GM20431 (cell line): Measurements from ENCODE around the gene CHMP5.

ENCODE experiments used
- in situ Hi-C: fragments of 300-500 bp; cut with MseI, MboI; formaldehyde crosslinking; loops from one replicate; pipeline ENCODE4 v1.15.0; 2020; ENCODE audit warnings: low sequenced_read_pairs; ENCODE audit not compliant: unreplicated experiment

CHMP5 gene

DNA sequence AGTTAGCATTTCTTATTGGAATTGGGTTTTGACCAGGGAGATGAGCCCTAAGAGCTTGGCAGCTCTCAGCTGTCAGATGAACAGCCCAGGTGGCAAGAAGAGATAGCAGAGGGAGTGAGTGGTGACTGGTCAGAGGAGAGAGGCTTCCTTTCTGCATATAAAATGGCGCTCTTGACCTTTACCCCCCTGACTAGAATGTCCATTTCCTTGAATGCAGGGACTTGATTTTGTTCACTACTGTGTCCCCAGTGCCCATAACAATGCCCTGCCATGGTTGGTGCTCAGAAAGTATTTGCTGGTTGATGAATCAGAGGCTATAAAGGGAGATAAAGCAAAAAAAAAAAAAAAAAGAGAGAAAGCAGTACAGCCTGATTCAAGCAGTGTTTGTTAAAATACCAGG is 7.2 kb downstream of the CHMP5 start:
- in situ Hi-C loops, result no loop called here

DNA sequence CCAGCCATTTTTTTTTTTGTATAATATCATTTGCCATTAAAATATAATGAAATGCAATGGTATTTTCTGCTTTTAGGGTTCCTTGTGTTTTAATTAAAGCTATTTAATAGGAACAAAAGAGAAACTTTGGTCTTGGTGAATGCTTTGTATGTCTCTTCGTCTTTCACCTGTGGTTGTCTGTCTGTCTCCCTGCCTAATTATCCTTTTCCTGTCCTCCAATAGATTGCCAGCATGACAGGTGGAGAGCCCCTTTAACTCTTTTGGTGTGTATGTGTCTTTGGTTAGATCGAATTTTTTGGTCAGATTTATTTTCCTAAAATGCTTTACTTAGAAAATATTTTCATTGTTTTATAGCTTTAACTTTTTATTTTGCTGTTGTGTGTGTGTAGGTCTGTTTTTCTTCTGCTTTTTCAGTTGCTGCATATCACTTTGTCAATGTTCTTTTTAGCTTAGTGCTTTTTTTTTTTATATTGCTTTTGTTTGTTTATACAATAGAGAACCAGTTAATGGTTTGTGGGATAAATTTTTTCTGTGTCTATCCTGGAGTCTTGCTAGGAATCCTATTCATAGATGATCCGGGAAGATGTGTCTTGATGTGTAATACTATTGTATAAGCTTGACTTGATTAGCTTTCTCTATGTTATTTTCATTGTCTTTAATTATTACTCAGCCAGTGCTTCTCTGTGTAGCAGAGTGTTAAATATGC is 8.6 kb downstream of the CHMP5 start:
- in situ Hi-C loops, result no loop called here

- in situ Hi-C loops, result no loop called here
These were observed 9.1 kb downstream of the CHMP5 start for GRCh38 chr9:33273972-33274328.

- in situ Hi-C loops, result no loop called here
These were observed 12.6 kb downstream of the CHMP5 start for GRCh38 chr9:33277484-33277883.

DNA sequence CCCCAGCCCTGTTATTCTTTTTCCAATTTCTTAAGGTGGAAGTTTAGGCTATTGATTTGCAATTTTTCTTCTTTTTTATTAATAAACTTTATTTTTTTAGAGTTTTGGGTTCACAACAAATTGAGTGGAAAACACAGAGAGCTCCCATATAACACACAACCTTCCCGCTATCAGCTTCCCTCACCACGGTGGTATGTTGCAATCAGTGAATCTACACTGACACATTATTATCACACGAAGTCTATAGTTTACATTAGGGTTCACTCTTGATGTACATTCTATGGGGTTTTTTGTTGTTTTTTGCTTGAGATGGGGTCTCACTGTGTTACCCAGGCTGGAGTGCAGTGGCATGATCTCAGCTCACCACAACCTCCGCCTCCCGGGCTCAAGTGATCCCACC is 20.7 kb downstream of the CHMP5 start:
- in situ Hi-C loops, result no loop called here

DNA sequence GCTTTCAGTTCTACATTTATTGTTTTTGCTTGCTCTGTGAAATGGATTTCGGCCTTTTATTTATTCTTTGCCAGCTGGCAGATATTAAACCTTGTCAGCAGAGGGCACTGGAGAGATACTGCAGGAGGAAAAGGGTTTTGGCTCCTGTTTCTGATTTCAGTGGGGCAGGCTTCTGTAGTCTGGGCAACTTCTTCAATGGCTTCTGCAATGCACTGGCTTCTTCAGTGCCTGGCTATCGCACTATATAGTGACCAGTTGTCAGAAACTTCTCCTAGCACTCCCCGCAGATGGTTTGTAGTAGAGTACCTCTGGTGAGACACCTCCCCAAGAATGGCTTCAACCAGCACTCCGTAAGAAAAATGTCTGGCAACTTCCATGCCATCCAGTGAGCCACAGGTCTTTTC is 22.2 kb downstream of the CHMP5 start:
- in situ Hi-C loops, result no loop called here

- in situ Hi-C loops, result no loop called here
These were observed 23.4 kb downstream of the CHMP5 start for GRCh38 chr9:33288235-33288634.

- in situ Hi-C loops, result no loop called here
These were observed 24.1 kb downstream of the CHMP5 start for GRCh38 chr9:33288828-33289483.

DNA sequence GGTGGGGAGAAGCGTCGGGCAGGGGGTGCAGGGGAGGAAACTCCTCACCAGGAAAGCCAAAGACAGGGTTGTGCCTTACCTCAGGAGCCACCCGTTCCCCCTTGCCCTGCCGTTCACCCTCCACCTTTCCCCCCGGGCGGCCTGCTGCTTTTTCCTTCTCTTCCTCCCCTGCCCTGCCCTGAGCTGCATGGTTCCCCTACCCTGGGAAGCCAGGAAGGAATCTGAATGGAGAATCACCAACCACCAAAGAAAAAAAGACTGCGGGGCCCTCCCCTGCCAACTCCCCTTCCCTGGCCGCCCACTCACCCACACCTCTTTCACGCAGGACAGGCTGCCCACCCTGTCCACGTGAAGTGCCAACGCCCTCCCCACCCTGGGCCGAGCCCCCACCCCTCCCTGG is 24.6 kb downstream of the CHMP5 start:
- in situ Hi-C loops, result no loop called here

- in situ Hi-C loops, result no loop called here
These were observed 25.0 kb downstream of the CHMP5 start for GRCh38 chr9:33289936-33290246.

DNA sequence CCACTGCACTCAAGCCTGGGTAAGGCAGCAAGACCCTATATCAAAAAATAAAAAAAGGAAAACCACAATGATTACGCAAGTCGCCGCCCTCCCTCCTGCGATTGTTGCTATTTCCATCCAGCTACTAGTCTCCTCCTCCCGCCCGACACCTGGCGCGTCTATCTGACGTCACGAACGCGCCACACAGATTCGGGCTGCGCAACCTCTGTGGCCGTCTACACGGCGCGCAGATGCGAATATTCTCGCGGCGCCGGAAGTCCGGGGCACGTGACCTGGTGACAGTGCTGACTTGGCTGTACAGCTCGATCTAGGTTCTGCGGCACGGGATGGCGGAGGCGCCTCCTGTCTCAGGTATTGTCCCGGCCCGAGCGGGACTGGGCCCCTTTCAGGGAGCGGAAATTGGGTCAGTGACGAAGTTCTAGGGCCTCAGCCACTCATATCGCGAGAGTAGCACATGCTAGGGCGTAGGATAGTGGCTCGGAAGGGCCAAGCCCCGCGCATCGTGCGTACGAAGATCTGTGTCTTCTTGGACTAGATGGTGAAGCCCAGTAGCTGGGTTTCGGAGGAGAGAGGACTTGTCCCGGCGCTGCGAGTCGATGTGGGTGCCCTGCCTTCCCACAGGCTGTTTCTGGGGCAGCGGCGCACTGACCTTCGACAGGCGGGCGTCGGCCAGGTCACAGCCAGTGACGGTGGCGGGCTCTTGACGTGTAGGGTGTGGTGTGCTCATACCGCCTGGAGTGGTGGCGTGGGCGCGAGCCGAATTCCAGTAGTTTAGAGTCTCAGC is 25.6 kb downstream of the CHMP5 start, which contains the start of gene NFX1:
NFX1 (plus strand) TSS at position 270 of the 784 bp plus-strand sequence; CDS start at position 327, 57 bp downstream.
- in situ Hi-C loops, result no loop called here

GRCh38 chr9:33291031-33291397 is 26.2 kb downstream of the CHMP5 start:
- in situ Hi-C loops, result no loop called here

- in situ Hi-C loops, result no loop called here
These were observed 27.1 kb downstream of the CHMP5 start for GRCh38 chr9:33291901-33292300.

GRCh38 chr9:33293782-33294181 is 28.9 kb downstream of the CHMP5 start:
- in situ Hi-C loops, result no loop called here

DNA sequence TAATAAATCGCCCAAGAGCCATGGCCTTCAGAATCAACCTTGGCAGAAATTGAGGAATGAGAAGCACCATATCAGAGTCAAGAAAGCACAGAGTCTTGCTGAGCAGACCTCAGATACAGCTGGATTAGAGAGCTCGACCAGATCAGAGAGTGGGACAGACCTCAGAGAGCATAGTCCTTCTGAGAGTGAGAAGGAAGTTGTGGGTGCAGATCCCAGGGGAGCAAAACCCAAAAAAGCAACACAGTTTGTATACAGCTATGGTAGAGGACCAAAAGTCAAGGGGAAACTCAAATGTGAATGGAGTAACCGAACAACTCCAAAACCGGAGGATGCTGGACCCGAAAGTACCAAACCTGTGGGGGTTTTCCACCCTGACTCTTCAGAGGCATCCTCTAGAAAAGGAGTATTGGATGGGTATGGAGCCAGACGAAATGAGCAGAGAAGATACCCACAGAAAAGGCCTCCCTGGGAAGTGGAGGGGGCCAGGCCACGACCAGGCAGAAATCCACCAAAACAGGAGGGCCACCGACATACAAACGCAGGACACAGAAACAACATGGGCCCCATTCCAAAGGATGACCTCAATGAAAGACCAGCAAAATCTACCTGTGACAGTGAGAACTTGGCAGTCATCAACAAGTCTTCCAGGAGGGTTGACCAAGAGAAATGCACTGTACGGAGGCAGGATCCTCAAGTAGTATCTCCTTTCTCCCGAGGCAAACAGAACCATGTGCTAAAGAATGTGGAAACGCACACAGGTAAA is 30.0 kb downstream of the CHMP5 start:
- in situ Hi-C loops, result no loop called here

- in situ Hi-C loops, result no loop called here
These were observed 30.7 kb downstream of the CHMP5 start for GRCh38 chr9:33295571-33295970.

GRCh38 chr9:33297432-33297831 is 32.6 kb downstream of the CHMP5 start:
- in situ Hi-C loops, result no loop called here

- in situ Hi-C loops, result no loop called here
These were observed 35.7 kb downstream of the CHMP5 start for GRCh38 chr9:33300546-33300945.

GRCh38 chr9:33304362-33304761 is 39.5 kb downstream of the CHMP5 start:
- in situ Hi-C loops, result no loop called here

DNA sequence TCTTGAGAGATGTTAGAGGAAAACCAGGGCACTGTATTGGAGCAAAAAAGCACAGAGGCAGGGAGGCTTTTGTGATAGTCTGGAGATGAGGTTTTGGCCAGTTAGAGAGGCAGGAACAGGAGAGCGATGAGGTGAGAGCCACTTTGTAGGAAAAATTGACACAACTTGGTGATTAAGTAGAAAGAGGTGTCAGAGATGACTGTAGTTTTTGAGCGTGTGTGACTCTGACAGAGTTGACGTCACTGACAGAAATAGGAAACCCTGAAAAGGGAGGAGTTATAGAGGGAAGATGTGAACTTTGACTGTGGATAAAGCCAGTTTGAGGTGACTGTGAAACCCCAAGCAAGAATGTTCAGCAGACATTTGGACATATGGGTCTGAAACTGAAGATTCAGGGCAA is 41.2 kb downstream of the CHMP5 start:
- in situ Hi-C loops, result no loop called here

DNA sequence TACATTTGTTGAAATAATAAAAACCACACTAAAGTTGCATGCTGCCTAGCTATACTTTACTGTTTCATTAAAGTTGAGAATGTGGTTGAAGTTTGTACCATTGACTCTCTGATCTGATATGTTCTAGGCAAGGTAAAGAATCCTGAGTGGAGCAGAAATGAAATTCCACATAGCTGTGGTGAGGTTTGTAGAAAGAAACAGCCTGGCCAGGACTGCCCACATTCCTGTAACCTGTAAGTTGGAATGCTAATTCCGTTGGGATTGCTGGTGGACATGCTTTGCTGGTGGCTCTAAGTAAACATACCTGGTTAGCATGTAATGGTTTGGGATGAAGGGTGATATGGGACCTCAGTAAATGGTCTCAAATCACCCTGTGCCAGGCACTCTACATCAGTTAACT is 42.2 kb downstream of the CHMP5 start:
- in situ Hi-C loops, result no loop called here
